Measurements from ENCODE around the gene L1TD1.
"Not testable (repeated sequence)": the region's sequence is repeated elsewhere in the genome, so short reads cannot be mapped to it uniquely, and the experiment has no call there.

Gene L1TD1

DNA sequence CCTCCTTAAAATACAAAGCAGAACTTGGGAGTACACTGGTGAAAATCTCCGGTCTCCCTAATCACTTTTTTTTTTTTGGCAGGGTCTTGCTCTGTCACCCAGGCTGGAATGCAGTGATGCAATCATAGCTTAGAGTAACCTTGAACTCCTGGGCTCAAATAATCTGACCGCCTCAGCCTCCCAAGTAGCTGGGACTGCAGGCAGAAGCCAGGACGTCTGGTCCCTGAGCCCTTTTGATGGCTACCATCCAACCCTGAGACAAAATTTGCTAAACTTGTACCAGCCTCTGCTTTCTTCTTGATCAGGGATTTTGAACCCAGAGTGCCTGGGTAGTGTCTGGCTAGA is 4.1 kb downstream of the L1TD1 start:
- no peak for DNase-seq

- no peak for DNase-seq
Observed at GRCh38 chr1:62207187-62207586, 12.5 kb downstream of the L1TD1 start.

- DNase-seq, result no peak
Observed at GRCh38 chr1:62208087-62208486, 13.4 kb downstream of the L1TD1 start.

- DNase-seq, result no peak
Observed at GRCh38 chr1:62208970-62209369, 14.3 kb downstream of the L1TD1 start.

- no peak for DNase-seq
Observed at GRCh38 chr1:62209931-62210595, 15.4 kb downstream of the L1TD1 start.

GRCh38 chr1:62210960-62211359 is 16.3 kb downstream of the L1TD1 start:
- DNase-seq, result no peak

DNA sequence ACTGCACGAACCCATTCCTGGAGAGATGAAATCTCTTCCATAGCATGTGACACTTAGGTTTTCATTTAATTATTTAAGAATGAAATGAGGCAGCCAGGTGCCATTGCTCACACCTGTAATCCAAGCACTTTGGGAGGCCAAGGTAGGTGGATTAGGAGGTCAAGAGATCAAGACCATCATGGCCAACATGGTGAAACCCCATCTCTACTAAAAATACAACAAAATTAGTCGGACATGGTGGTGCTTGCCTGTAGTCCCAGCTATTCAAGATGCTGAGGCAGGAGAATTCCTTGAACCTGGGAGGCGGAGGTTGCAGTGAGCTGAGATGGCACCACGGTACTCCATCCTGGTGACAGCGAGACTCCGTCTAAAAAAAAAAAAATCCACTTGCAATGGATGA is 17.8 kb downstream of the L1TD1 start:
- DNase-seq, result no peak

DNA sequence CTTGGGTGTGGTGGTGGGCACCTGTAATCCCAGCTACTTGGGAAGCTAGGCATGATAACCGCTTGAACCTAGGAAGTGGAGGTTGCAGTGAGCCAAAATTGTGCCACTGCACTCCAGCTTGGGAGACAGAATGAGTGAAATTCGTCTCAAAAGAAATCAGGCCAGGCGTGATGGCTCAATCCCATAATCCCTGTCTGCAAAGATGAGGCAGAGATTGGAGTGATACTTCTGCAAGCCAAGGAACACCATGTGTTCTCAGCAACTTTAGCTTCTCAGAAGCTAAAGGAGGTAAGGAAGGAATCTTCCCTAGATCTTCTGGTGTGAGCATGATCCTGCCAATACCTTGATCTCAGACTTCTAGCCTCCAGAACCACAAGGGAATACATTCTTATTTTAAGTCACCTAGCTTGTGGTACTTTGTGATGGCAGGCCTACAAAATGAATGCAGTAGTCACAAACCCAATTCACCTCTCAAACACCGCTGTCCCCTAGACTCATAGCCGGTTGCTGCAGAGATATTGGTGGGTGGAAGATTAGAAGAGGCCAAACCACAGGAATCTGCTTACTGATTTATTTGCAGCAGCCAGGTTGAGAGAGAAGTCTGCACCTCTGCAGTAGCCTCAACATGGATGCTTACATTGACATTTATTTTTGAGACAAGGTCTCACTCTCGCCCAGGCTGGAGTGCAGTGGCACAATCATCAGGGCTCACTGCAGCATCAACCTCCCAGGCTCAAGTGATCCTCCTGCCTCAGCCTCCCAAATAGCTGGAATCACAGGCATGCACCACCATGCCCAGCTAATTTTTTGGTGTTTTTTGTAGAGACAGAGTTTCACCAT is 18.6 kb downstream of the L1TD1 start:
- no peak for DNase-seq

GRCh38 chr1:62218604-62219003 is 24.0 kb downstream of the L1TD1 start:
- no peak for DNase-seq

- DNase-seq, result not testable (repeated sequence)
Observed at GRCh38 chr1:62220456-62220855, 25.8 kb downstream of the L1TD1 start.

DNA sequence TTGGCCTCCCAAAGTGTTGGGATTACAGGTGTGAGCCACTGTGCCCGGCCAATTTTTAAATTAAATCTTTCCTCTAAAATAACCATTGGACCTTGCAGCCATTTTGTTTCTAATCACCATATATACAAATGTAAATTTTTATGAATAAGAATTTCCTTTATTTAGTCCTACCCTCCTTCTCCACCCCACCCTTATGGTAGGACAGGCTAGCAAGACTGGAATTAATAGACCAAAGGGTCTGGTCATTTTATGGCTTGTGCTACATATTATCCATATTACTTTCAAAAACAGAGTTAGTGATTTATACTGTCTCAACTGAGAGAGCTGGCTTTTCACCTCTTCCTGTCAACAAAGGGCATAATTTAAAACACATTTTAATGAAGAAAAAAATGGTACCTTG is 26.5 kb downstream of the L1TD1 start:
- DNase-seq, result no peak

DNA sequence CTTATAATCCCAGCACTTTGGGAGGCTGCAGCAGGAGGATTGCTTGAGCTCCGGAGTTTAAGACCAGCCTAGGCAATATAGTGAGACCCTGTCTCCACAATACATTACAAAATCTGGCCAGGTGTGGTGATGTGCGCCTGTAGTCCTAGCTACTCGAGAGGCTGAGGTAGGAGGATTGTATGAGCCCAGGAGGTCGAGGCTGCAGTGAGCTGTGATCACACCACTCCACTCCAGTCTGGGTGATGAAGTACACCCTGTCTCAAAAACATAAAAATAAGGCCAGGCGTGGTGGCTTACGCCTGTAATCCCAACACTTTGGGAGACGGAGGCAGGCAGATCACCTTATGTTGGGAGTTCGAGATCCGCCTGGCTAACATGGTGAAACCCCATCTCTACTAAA is 27.7 kb downstream of the L1TD1 start:
- no peak for DNase-seq

DNA sequence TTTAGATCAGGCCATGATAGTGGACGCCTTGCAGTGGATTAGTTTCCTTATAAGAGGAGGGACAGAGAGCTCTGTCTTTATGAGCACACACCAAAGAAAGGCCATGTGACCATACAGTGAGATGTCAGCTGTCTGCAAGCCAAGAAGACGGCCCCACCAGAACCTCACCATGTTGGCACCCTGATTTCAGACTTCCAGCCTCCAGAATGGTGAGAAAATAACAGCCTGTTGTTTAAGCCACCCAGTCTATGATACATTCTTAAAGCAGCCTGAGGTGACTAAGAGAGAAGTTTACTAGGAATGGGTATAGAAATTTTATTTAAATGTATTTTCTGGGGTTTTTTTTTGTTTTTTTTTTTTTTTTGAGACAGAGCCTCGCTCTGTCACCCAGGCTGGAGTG is 29.5 kb downstream of the L1TD1 start:
- no peak for DNase-seq

- DNase-seq, result no peak
Observed at GRCh38 chr1:62227496-62227895, 32.8 kb downstream of the L1TD1 start.

- no peak for DNase-seq
Observed at GRCh38 chr1:62228136-62228882, 33.7 kb downstream of the L1TD1 start.

GRCh38 chr1:62228883-62229187 is 34.2 kb downstream of the L1TD1 start:
- no peak for DNase-seq

- DNase-seq, result no peak
Observed at GRCh38 chr1:62229468-62229867, 34.8 kb downstream of the L1TD1 start.

DNA sequence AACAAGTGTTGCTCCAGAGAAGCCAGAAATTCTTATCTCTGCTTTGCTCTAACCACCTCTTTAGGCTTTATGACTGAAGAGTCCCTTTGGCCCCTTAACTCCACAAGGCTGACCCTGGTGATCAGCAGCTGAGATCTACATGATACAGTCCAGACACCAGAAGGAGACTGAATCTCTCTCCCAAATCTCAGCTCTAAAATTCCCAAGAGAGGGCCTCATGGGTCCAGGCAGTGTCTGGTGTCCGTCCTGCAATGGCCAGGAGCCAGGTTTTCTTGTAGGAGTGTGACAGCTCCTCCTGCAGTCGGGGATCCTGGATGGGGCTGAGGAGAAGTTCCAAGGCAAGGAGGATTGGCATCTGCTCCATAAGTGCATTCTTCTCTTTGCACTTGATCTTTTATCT is 35.3 kb downstream of the L1TD1 start:
- no peak for DNase-seq

- no peak for DNase-seq
Observed at GRCh38 chr1:62230718-62231117, 36.1 kb downstream of the L1TD1 start.

- DNase-seq, result no peak
Observed at GRCh38 chr1:62232871-62233278, 38.2 kb downstream of the L1TD1 start.

GRCh38 chr1:62233926-62234450 is 39.3 kb downstream of the L1TD1 start:
- no peak for DNase-seq

- DNase-seq, result no peak
Observed at GRCh38 chr1:62234688-62235087, 40.0 kb downstream of the L1TD1 start.

GRCh38 chr1:62235576-62235975 is 40.9 kb downstream of the L1TD1 start:
- no peak for DNase-seq

DNA sequence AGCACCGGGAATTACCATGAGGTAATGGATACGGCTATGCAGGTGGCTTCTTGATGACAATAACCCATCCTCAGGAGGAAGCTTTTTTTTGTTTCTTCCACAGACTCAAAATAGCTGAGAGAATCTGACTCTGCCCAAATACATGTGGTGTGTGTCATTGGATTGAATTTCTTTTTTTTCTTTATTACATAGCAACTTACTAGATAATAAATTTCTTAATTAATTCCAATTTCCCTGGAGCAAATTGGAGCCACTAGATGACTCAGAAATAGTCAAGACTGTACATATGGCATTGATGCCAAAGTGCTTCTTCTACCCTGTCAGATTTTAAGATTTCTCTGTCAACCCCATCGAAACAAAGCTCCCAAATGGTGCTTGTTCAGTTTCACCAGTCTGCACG is 42.7 kb downstream of the L1TD1 start:
- DNase-seq, result no peak
